HCT116 (cell line): Measurements from ENCODE around the gene KSR1. TPM values are rescaled to one million over a fixed set of nuclear protein-coding genes. Genes with fewer than 3 reads are reported as not detected.

ENCODE experiments used
- ATAC-seq: fragments of 200-7000 bp; cut with Tn5 transposase; 2 replicates; pipeline ENCODE4 v1.9.1; 2020; ENCODE audit warnings: mild to moderate bottlenecking, moderate library complexity
- BruUV-seq: library from RNA; stranded (reverse); fragments of 400-500 nt; replicated peaks from 2 replicates; lab custom pipeline; 2021; lab: Mats Ljungman, UMichigan
- CTCF ChIA-PET: fragments of 300-600 bp; sonication (Branson Sonifier 250); formaldehyde crosslinking; loops from one replicate; lab custom pipeline; 2021; ENCODE audit warnings: antibody characterized with exemption; lab: Charles Lee
- POLR2A ChIA-PET: fragments of 300-600, 350-600 bp; sonication (Branson Sonifier 250); formaldehyde crosslinking; loops from one replicate; lab custom pipeline; 2021; ENCODE audit warnings: antibody characterized with exemption; lab: Charles Lee
- RAD21 ChIA-PET, 2 experiments: fragments of 300-600 bp; sonication (Branson Sonifier 250); formaldehyde crosslinking; loops; one replicate each; lab custom pipeline; 2023; ENCODE audit warnings: low total read pairs in 2 of 2; ENCODE audit not compliant: uncharacterized antibody in 2 of 2, unreplicated experiment in 2 of 2, low non-redundant PET in 1 of 2; lab: Charles Lee
- DNase-seq: peaks from one replicate; pipeline ENCODE4 v3.0.0-alpha.2; 2010; ENCODE audit warnings: low read depth, low spot score
- H2AFZ ChIP-seq: fragments of 200-600 bp; shearing (Covaris generic), sonication (generic); 2 replicates; pipeline ENCODE4 v1.6.1; 2017; ENCODE audit warnings: low read depth, mixed run types, mixed read lengths, antibody characterized with exemption, low read length; ENCODE audit not compliant: poor library complexity, severe bottlenecking
- H3K27ac ChIP-seq: 2 replicates; pipeline ENCODE4 v1.5.1; 2012; ENCODE audit warnings: low read depth, low read length
- H3K27me3 ChIP-seq: fragments of 200-600 bp; sonication (generic); 2 replicates; pipeline ENCODE4 v1.6.1; 2016; ENCODE audit warnings: mixed run types, low read length, mixed read lengths; ENCODE audit not compliant: insufficient read depth
- H3K36me3 ChIP-seq, 2 experiments: fragments of 200-500 bp in 1 of 2; fragments of 200-600 bp in 1 of 2; sonication (Bioruptor generic) in 1 of 2; sonication (generic) in 1 of 2; 2 replicates each; pipeline versions ENCODE4 v1.5.1 to v1.6.1; 2014 to 2016; ENCODE audit warnings: low read length in 2 of 2, inconsistent platforms in 1 of 2, mixed read lengths in 1 of 2, mixed run types in 1 of 2; ENCODE audit not compliant: insufficient read depth in 2 of 2, control insufficient read depth in 1 of 2
- H3K4me1 ChIP-seq, 2 experiments: fragments of 200-600 bp in 1 of 2; sonication (generic) in 1 of 2; 2 replicates each; pipeline versions ENCODE4 v1.5.1 to v1.6.1; 2012 to 2017; ENCODE audit warnings: low read length in 2 of 2, inconsistent platforms in 1 of 2, mild to moderate bottlenecking in 1 of 2, mixed read lengths in 1 of 2, mixed run types in 1 of 2, moderate library complexity in 1 of 2; ENCODE audit not compliant: insufficient read depth in 2 of 2, control insufficient read depth in 1 of 2
- H3K4me2 ChIP-seq: fragments of 200-600 bp; sonication (generic); 2 replicates; pipeline ENCODE4 v1.6.1; 2017; ENCODE audit warnings: mixed run types, low read length, mixed read lengths
- H3K4me3 ChIP-seq, 2 experiments: fragments of 200-600 bp in 1 of 2; sonication (generic) in 1 of 2; replicated peaks in 1 of 2; 2 replicates each; pipeline ENCODE4 v1.5.1; 2011 to 2016; ENCODE audit warnings: low read length in 2 of 2, control low read depth in 1 of 2, low read depth in 1 of 2, mild to moderate bottlenecking in 1 of 2, mixed read lengths in 1 of 2, mixed run types in 1 of 2
- H3K79me2 ChIP-seq: fragments of 200-600 bp; sonication (generic); 2 replicates; pipeline ENCODE4 v1.6.1; 2017; ENCODE audit warnings: mild to moderate bottlenecking, mixed run types, low read length, moderate library complexity, mixed read lengths; ENCODE audit not compliant: insufficient read depth
- H3K9ac ChIP-seq: fragments of 200-600 bp; sonication (generic); 2 replicates; pipeline ENCODE4 v1.6.1; 2016; ENCODE audit warnings: low read length, mixed read lengths
- H3K9me2 ChIP-seq: fragments of 200-600 bp; sonication (generic), shearing (Covaris generic); 2 replicates; pipeline ENCODE4 v1.6.1; 2017; ENCODE audit warnings: mixed run types, mild to moderate bottlenecking, moderate library complexity; ENCODE audit not compliant: insufficient read depth
- H3K9me3 ChIP-seq, 2 experiments: fragments of 200-500 bp in 1 of 2; fragments of 200-600 bp in 1 of 2; sonication (Bioruptor generic) in 1 of 2; sonication (generic) in 1 of 2; 2 replicates each; pipeline ENCODE4 v1.6.1; 2014 to 2017; ENCODE audit warnings: low read length in 2 of 2, mixed read lengths in 2 of 2, inconsistent platforms in 1 of 2, low read depth in 1 of 2, mild to moderate bottlenecking in 1 of 2, mixed run types in 1 of 2, moderate library complexity in 1 of 2; ENCODE audit not compliant: control insufficient read depth in 1 of 2, insufficient read depth in 1 of 2
- H4K20me1 ChIP-seq: fragments of 200-600 bp; sonication (generic), shearing (Covaris generic); 2 replicates; pipeline ENCODE4 v1.6.1; 2017; ENCODE audit warnings: mixed run types, mild to moderate bottlenecking, moderate library complexity; ENCODE audit not compliant: insufficient read depth
- FOSL1 ChIP-seq: IDR thresholded peaks from 2 replicates; pipeline ENCODE4 v1.6.1; 2012; ENCODE audit warnings: low read depth
- JUND ChIP-seq: IDR thresholded peaks from 2 replicates; pipeline ENCODE4 v1.6.1; 2012
- POLR2A ChIP-seq: IDR thresholded peaks from 2 replicates; pipeline ENCODE4 v1.7.0; 2011; ENCODE audit warnings: borderline replicate concordance; ENCODE audit not compliant: insufficient read depth, insufficient read length; ENCODE audit errors: extremely low read depth
- SRF ChIP-seq: IDR thresholded peaks from 2 replicates; pipeline ENCODE4 v1.6.1; 2012; ENCODE audit warnings: low read depth
- YY1 ChIP-seq: IDR thresholded peaks from 2 replicates; pipeline ENCODE4 v1.6.1; 2011; ENCODE audit warnings: low read length, low read depth, moderate library complexity, mild to moderate bottlenecking; ENCODE audit not compliant: insufficient replicate concordance; ENCODE audit errors: extremely low read depth
- ZNF274 ChIP-seq: fragments of 200-500 bp; sonication (Bioruptor generic); IDR thresholded peaks from 2 replicates; pipeline ENCODE4 v1.6.1; 2014; ENCODE audit warnings: mild to moderate bottlenecking, low read depth, low read length, inconsistent platforms
- intact Hi-C: fragments of 100-400 bp; cut with micrococcal nuclease; formaldehyde crosslinking; loops from 2 replicates; pipeline ENCODE4 v1.10.0; 2022
- total RNA-seq: library from RNA; stranded (reverse); gene quantifications from one replicate; pipeline ENCODE4 v1.2.1, GENCODE V29; 2021; ENCODE audit not compliant: unreplicated experiment
- TF ChIP-seq, protein P1 (sequence below), 3 experiments: fragments of 200-600 bp in 1 of 3; sonication (generic) in 1 of 3; IDR thresholded peaks in 2 of 3; conservative IDR thresholded peaks in 1 of 3; 2 replicates each; pipeline ENCODE4 v1.5.1; 2012 to 2017; ENCODE audit warnings: low read depth in 2 of 3, low read length in 2 of 3, antibody characterized with exemption in 1 of 3, borderline replicate concordance in 1 of 3, control low read depth in 1 of 3, mild to moderate bottlenecking in 1 of 3, mixed read lengths in 1 of 3, mixed run types in 1 of 3, moderate library complexity in 1 of 3; ENCODE audit not compliant: insufficient read depth in 1 of 3

Gene KSR1
- total RNA-seq, 1 experiment from 2014 or later, result 16.5 TPM

DNA sequence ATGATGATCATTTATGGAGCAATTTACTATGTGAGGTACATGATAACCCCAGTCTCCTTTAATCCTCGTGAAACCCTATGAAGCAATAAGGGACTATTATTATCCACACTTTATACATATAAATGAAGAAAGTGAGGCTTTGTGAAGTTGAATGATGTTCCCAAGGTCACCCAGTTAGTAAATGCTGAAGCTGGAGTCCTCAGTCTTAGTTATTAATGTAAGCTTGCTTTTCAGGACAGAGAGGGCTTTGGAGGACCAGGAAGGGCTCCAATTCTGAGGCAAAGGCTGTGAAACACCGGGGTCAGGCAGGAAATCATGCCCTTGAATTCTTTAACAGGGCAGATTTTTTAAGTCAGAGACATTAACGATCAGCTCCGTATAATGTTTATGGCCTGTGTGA lies 36.8 kb downstream of the KSR1 start:
- H3K9me2 ChIP-seq, result no peaks in the 10 kb centered on the region
- no peaks in the 10 kb centered on the region for H3K27me3 ChIP-seq
- ChIA-PET POLR2A (no interaction called here), RAD21 (no interaction called here), CTCF (interaction anchor here (1.4 to 2.1 kb wide), 3 partner anchors 87 to 110 kb away, joined by 3 to 15 read pairs (median 7); no protein-coding TSS in a partner anchor)
- no peak overlapping the region for H3K27ac ChIP-seq
- no peaks in the 10 kb centered on the region for H3K9me3 ChIP-seq
- no peak for DNase-seq
- H3K79me2 ChIP-seq, result no peaks in the 10 kb centered on the region
- no peaks in the 10 kb centered on the region for H3K36me3 ChIP-seq
- H3K4me2 ChIP-seq, result no peak overlapping the region
- H3K4me1 ChIP-seq, result peaks cover 32 to 56% of the 10 kb centered on the region in 2 experiments
- intact Hi-C loops, result loop anchor here (5.0 kb wide), 1 partner anchor 59 kb away; no protein-coding TSS in a partner anchor
- no peak overlapping the region for H3K4me3 ChIP-seq
- ATAC-seq, result no peak
- no peaks in the 10 kb centered on the region for H4K20me1 ChIP-seq
- BruUV-seq, result no TSS peak
- H3K9ac ChIP-seq, result no peak overlapping the region
- TF ChIP-seq ZNF274 (no peak), FOSL1 (no peak), POLR2A (no peak), YY1 (no peak), SRF (no peak), JUND (no peak)
- TF ChIP-seq, protein P1, sequence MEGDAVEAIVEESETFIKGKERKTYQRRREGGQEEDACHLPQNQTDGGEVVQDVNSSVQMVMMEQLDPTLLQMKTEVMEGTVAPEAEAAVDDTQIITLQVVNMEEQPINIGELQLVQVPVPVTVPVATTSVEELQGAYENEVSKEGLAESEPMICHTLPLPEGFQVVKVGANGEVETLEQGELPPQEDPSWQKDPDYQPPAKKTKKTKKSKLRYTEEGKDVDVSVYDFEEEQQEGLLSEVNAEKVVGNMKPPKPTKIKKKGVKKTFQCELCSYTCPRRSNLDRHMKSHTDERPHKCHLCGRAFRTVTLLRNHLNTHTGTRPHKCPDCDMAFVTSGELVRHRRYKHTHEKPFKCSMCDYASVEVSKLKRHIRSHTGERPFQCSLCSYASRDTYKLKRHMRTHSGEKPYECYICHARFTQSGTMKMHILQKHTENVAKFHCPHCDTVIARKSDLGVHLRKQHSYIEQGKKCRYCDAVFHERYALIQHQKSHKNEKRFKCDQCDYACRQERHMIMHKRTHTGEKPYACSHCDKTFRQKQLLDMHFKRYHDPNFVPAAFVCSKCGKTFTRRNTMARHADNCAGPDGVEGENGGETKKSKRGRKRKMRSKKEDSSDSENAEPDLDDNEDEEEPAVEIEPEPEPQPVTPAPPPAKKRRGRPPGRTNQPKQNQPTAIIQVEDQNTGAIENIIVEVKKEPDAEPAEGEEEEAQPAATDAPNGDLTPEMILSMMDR (IDR thresholded peaks at IDR 0.05 in 2 of 3, conservative IDR thresholded peaks at IDR 0.05 in 1 of 3; ENCODE audit: borderline replicate concordance in 1 of 3, insufficient read depth in 1 of 3, low read depth in 2 of 3, low read length in 2 of 3), result no peak
- TF ChIP-seq, all 23 proteins: peak for 0
- H2AFZ ChIP-seq, result no peak overlapping the region
